ENCODE results near the gene YAP1. TPM values are rescaled to one million over a fixed set of nuclear protein-coding genes. Genes with fewer than 3 reads are reported as not detected.

Gene YAP1
- total RNA-seq, result 84.2 and 85.0 TPM in 2 replicates

DNA sequence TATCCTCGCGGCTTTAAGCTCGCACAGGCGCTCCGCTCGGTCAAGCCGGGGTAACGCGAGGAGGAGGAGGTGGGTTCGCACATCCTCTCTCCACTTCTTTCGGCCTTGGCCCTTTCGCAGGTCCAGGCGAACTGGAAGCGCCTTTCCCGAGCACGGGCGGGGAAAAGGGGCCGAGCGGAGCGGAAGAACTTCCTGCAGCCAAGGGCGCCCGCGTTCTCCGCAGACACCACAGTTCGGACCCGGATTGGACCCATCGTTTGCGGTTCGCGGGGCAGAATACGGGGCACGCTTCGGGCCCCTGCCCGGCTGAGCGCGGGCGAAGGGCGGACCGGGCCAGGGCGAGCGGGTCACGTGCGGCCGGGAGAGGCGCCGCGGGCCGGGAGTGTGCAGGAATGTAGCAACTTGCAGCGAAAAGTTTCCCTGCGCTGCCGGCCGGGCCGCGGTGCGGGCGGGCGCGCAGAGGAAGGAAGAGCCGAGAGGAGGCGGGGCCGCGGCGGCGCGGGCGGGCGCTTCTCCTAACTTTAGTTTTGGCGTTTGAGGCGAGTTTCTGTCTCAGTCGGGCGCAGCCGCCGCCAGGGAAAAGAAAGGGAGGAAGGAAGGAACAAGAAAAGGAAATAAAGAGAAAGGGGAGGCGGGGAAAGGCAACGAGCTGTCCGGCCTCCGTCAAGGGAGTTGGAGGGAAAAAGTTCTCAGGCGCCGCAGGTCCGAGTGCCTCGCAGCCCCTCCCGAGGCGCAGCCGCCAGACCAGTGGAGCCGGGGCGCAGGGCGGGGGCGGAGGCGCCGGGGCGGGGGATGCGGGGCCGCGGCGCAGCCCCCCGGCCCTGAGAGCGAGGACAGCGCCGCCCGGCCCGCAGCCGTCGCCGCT, at the start of gene YAP1:
TSS of gene YAP1 (plus strand) at position 552 of the 865 bp plus-strand sequence. CDS start 402 bp downstream, outside the sequence.
- peak; percentile 92 for DNase-seq

DNA sequence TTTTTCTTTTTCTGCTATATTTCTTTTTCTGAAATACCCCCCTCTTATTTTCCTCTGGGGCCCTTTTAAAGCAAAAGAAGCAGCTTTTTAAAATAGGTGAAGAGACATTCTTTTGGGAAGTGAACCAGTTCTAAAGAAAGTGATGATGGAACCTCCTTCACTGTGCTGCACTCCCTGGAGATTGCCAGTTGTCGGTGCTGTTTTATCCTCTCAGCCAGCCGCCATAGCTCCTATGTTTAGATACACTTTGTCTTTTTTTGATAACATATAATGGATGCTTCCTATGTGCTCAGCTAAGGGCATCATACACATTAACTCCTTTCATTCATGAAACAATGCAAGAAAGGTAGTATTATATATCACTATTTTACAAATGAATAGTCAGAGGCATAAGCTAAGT, 49.0 kb upstream of the YAP1 start:
- DNase-seq, result peak; percentile 32

DNA sequence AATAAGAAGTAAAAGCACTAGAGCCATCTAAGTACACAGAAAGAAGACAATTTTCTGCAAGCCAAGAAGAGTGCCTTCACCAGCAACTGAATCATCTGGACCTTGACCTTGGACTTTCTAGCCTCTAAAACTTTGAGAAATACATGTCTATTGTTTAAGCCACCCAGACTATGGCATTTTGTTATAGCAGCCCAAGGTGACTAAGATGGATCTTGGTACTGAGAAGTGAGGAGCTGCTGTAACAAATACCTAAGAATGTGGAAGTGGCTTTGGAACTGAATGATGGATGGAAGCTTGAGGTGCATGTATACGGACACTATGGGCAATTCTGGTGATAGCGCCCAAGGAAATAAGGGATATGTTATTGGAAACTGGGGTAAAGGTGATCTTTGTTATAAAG, 48.1 kb upstream of the YAP1 start:
- DNase-seq, result no peak

DNA sequence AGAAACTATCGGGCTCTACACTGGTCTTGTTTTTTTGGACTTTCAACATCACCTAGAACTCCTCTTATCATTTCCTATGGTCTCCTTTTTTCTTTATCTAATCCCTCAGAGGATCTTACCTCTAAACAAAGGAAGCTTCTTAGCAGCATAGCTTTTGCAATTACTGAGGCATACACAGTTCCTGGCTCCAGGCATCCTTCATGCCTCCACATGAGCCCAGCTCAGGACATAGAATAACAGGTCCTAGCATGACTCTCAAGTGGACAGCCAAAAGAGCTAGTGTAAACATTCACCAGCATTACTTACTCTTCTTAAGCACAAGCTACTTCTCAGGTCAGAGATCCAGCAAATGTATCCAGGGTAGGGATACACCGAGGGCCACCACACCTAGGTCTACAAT, 45.9 kb upstream of the YAP1 start:
- no peak for DNase-seq

DNA sequence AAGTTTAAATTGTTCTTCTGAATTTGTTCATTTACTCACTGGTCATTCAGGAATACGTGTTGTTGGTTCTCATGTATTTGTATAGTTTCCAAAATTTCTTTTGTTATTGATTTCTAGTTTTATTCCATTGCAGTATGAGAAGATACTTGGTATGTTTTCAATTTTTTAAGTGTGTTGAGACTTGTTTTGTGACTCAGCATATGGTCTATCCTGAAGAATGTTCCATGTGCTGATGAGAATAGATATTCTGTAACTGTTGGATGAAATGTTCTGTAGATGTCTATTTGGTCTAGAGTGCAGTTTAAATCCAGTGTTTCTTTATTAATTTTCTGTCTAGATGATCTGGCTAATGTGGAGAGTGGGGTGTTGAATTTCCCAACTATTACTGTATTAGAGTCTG, 39.5 kb upstream of the YAP1 start:
- no peak for DNase-seq

DNA sequence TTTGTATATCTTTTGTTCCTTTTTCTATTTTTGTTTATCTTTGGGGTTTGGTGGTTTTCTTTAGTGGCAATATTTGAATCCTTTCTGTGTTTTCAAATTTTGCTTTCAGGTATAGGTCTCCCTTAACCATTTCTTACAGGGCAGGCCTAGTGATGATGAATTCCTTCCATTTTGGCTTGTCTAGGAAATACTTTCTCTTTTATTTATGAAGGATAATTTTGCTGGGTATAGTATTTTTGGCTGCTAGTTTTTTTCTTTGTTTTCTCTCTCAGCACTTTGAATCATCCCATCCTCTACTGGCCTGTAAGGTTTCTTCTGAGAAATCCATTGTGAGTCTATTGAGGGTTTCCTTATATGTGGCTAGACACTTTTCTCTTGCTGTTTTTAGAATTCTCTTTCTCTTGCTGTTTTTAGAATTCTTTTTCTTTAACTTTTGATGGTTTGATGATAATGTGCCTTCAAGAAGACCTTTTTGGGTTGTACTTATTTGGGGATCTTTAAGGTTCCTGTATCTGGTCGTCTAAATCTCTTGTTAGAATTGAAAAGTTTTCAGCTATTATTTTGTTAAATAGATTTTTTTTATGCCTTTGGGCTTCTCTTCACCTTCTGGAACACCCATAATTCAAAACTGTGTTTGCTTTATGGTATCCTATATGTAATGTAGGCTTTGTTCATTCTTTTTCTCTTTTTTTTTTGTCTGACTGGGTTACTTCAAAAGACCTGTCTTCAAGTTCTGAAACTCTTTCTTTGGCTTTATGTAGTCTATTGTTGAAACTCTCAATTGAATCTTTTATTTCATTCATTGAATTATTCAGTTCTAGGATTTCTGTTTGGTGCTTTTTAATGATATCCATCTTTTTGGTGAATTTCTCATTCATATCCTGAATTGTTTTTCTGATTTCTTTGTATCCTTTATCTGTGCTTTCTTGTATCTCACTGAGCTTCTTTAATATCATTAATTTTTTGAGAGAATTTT, 38.5 kb upstream of the YAP1 start:
- DNase-seq, result no peak

DNA sequence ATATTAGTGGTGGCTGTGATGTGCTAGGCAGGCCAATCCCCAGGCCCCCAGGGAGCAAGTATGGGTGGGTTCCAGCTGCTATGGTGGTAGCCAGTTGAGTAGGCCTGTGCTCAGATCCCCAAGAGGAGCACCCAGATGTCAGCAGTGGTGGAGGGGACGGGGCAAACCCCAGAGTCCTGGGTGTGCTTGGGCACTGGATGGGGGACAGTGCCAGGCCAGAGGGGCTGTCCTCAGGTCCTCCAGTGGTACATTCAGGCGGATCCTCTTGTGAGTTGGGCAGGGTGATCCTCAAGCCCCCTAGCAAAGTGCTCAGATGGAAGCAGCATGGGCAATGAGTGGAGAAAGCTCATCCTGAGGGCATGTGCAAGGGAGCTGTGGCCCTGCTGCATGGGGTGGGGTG, 37.0 kb upstream of the YAP1 start:
- no peak for DNase-seq

DNA sequence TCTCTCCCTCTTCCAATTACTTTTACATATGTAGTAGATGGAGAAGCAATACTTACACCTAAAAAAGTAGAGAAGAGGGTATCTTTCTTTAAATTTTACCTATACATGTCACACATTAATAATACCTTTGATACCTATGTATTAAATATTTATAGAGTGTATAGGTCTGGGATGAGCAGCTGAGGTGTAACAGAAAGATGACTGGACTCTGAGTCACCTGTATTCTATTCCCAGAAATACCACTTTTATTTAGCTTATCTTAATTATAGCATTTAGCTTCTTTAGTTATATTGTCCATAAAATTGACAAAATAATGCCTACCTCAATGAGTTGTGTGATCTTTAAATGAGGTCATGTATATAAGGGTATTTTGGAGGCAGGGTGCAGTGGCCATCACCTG, 30.6 kb upstream of the YAP1 start:
- no peak for DNase-seq

DNA sequence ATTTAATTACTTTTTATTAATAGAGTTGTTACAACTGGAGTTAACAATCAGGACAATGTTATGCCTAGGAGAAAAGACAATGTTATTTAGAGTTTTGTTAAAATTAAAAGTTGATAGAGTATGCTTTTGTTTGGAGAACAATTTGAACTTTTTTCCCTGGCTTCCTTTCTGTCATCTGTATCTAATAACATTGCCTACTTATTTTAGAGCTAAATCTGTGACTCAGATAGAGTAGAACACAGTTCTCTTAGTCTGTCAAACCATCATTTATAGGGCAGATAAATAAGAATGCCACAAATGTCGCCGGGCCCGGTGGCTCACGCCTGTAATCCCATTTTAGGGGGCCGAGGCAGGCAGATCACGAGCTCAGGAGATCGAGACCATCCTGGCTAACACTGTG, 28.9 kb upstream of the YAP1 start:
- DNase-seq, result no peak

DNA sequence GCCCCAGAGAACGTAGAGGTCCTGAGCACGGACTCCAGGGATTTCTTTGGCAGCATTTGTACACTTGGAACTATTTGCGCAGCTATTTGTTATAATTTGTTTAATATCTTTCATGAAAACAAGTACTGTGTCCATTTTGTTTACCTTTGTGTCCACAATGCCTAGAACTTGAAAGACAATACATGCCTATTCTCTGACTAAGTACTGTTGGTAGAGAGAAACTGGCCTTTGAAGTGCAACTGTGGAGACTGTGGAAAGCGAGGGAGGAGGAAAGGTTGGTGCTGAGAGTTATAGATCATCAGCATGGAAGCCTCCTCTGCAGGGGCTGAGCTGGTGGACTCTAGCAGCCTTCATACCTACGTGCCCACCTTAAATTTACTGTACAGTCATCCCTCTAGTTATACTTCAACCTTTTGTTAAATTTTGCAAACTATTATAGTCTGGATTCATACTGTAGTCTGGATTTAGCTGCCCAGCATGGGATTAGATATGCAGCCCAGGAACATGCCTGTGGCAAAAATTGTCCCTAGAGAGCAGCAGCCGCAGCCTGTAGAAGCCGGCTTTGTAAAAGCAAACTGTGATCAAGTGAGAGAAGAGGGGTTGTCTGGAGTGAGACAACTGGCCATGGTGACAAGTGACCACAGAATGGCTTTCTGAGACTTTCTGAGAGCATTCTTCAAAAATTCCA, 24.2 kb upstream of the YAP1 start:
- DNase-seq, result no peak

DNA sequence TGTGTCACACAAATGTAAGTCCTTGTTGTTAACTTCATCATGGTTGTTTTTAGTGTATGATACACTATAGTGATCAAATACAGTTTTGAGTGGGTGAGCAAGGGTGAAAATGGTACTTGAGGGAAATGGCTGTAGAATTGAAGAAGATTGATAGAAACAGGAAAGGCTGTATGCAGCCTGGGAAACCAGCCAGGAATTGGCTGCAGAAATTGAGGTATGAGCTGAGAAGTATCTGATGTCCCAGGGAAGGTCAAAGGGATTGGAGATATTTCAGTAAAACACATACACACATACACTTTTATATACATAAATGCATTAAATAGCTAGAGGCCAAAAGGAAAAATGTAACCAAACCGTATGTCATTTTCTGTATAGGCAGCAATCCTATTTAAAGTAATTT, 13.1 kb upstream of the YAP1 start:
- DNase-seq, result no peak

DNA sequence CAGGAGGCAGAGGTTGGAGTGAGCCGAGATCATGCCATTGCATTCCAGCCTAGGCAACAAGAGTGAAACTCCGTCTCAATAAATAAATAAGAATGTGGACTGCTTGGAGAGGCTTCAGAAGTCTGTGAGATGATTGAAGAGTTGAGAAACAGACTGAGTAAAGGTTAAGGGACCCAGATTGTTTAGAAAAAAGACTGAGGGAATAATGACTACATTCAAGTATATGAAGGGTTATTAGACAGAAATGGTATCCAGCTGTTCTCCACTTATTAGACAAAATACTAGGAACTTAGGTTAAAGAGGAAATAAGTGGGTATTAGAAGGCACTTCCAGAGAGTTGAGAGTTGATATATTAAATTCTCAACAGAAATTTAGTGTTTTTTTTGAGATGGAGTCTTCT, 10.5 kb upstream of the YAP1 start:
- no peak for DNase-seq

DNA sequence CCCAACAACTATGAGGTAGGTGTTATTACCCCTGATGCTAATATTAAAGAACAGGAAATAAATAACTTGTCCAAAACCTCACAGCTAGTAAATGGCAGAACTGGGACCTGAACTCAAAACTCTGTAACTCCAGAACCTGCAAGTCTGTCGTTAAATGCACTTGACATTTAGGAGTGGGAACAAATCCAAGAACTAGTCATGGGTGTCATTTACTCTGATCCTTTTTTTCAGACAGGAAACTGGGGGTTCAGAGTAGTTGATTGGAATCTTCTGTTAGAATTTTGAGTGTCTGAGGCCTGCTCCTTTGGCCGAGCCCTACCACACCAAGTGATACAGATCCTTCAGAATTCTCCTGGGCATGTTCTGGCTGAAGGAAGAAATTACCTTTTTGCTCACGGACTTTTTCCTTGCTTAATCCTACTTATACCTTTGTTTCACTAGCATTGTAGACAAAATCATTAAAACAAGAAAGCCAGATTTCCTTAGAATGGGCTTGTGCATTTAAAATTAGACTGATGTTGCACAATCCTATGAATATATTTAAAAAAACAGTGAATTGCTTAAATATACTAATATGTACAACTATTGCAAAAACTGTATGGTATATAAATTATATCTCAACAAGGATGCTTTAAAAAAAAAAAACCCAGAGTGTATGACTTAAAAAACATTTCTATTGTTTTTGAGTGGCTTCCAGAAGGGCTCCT, 1.4 kb upstream of the YAP1 start:
- no peak for DNase-seq

DNA sequence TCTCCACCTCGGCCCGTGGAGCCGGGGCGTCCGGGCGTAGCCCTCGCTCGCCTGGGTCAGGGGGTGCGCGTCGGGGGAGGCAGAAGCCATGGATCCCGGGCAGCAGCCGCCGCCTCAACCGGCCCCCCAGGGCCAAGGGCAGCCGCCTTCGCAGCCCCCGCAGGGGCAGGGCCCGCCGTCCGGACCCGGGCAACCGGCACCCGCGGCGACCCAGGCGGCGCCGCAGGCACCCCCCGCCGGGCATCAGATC, 439 bp downstream of the YAP1 start:
- no peak for DNase-seq

DNA sequence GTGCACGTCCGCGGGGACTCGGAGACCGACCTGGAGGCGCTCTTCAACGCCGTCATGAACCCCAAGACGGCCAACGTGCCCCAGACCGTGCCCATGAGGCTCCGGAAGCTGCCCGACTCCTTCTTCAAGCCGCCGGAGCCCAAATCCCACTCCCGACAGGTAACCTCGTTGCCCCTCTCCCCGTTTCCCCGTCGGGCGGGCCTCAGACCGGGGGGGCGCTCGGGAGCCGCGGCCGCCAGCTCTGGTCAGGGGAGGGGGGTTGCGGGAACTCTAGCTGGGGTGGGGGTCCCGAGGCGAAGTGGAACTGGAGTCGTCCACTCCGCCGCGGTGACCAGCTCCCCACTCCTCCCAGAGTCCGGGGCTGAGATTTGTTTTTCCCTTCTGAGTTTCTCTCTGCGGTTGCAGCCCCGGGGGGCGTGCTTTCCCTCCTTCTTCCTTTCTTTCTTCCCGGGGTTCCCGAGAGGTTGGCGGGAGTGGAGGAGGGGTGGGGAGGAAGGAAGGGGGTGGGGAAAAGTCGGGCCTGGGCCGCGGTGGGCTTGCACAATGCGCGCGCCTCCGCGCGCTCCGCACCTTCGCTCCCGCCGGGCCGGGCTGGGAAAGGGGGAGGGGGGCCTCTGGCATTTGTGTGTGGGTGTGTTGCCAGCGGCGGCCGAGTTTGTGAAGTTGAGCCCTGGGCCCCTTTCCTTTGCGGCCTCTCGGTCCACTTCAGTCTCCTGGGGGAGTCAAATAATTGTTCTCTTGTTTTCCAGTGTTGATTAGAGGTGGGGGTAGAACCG, 952 bp downstream of the YAP1 start:
- peak; percentile 72 for DNase-seq

DNA sequence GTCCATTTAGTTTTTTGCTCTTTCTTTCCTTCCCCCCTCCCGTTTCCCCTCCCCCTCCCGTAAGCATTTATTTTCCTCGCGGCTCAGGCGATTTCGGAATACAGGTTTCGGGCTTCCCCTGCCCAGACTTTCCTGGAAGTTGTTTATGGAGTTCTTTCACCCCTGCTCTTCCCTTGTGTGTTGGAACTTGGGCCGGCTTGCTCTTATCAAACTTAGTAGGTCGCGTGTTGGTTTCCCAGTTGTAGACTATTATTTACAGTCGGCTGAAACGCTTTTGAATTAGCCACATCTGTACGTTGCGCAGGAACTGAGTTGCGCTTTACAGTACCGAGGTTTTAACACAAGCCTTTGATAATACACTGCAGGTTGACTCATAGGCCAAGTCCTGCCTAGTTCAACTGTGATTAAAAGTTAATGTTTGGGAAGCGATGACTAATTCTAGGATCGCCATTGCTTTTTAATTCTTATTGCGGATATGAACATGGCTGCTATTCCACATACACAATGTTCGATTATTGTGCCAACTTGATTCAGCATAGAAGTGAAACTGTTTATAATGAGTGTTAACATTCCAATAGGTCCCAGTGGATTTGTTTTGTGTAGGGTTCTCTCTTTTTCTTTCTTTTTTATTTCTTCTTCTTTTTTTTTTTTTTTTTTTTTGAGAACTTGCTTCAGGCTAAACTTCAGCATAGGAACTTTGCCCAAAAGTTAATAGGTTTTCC, 1.7 kb downstream of the YAP1 start:
- peak; percentile 91 for DNase-seq

DNA sequence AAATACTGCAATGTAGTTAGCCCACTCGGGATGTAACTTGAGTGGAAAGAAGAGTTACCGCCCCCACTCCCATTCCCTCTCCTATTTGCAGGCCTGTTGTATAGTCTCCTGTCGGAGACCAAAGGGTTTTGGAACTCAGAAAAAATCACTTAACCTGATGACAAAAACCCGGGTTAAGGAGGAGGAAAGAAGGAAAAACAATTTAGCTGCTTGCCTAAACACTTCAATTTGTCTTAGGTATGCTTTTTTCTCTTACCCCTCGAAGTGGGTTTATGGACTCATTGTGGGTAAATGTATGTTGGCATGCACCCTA, 2.2 kb downstream of the YAP1 start:
- DNase-seq, result no peak

DNA sequence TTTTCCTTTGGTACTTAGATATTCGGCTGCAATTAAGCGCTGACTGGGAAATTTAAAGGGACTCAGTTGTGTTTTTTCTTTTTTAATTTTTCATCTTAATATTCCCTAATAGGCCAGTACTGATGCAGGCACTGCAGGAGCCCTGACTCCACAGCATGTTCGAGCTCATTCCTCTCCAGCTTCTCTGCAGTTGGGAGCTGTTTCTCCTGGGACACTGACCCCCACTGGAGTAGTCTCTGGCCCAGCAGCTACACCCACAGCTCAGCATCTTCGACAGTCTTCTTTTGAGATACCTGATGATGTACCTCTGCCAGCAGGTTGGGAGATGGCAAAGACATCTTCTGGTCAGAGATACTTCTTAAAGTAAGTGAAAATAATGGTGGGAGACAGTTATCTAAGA, 3.8 kb downstream of the YAP1 start:
- no peak for DNase-seq

DNA sequence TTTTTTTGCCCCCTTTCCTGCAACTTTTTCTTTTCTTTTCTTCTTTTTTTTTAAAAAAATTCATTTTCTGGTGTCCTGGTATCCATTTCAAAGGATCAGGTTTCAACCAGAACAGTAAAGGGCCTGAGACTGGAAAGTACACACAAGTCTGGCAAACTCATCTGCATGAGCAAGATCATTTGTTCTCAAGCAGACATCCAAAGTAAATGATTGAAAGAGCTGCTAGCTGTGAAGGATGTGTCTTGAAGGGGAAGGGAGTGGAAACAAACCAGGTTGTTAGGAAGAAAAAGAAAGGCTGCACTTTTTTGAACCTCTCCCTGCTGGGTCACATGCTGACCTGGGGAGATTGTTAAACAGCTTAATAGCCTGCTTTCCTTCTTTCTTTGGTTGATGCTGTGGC, 5.3 kb downstream of the YAP1 start:
- no peak for DNase-seq

DNA sequence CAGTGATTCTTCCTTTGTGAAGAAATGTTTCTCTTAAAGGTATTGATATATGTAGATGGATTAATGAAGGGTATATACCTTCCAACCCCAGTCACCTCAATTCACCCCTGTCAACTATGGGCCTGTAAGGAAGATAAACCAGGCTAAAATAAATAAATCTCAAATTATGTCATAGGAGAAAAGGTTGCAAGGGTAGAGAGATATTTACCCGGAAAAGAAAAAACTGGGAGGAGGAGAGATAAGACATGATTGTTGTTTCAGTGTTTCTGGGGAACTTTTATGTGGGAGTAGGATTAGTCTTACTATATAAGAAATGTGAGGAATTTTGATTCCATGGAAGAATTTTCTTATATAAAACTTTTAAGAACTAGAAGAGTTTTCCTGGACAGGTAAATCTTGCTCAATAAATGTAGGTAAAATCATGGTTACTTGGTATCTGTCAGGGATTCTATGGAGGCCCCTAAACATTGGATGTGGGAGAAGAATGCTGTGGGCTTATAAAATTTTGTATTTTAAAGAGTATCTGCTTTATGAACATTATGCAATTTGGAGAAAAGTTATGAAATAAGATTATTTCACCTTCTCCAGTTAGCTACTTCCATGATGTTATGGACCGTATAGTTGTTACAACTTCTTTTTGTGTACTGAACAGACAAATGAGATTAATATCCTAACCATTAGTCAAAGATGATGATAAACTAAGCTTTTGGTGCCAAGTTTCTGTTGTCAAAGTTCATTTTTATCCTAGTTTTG, 6.4 kb downstream of the YAP1 start:
- DNase-seq, result no peak

Measured in dermis blood vessel endothelial cell (primary cell).